Heart right ventricle (tissue), 16 donors: ENCODE measurements around the gene ZBED1. TPM values are rescaled to one million over a fixed set of nuclear protein-coding genes. Genes with fewer than 3 reads are reported as not detected.
"Not testable (repeated sequence)": the region's sequence is repeated elsewhere in the genome, so short reads cannot be mapped to it uniquely, and the experiment has no call there.

Experiments used
- ATAC-seq, 8 donors: fragments of 200-7000 bp; cut with Tn5 transposase; one replicate each; pipeline ENCODE4 v1.9.1; 2020; ENCODE audit warnings: mild to moderate bottlenecking in 8 of 8, moderate library complexity in 8 of 8, moderate number of reproducible peaks in 1 of 8
- DNase-seq, 2 donors: peaks; one replicate each; pipeline ENCODE4 v3.0.0-alpha.2; 2020
- H3K27ac ChIP-seq, 10 donors: fragments of 200-600 bp; sonication (generic) in 2 of 10; one replicate each; pipeline versions ENCODE4 v1.5.0 to v1.8.0; 2020 to 2022; ENCODE audit warnings: mild to moderate bottlenecking in 3 of 10
- H3K27me3 ChIP-seq, 7 donors: fragments of 200-600 bp; one replicate each; pipeline ENCODE4 v1.8.0; 2021 to 2022; ENCODE audit warnings: mild to moderate bottlenecking in 2 of 7
- H3K36me3 ChIP-seq, 9 donors: fragments of 200-600 bp; sonication (generic) in 1 of 9; one replicate each; pipeline versions ENCODE4 v1.5.0 to v1.8.0; 2020 to 2022; ENCODE audit warnings: mild to moderate bottlenecking in 2 of 9
- H3K4me1 ChIP-seq, 9 donors: fragments of 200-600 bp; sonication (generic) in 1 of 9; one replicate each; pipeline versions ENCODE4 v1.5.0 to v1.8.0; 2020 to 2022; ENCODE audit warnings: mild to moderate bottlenecking in 4 of 9
- H3K4me3 ChIP-seq, 10 donors: fragments of 200-600 bp; sonication (generic) in 2 of 10; one replicate each; pipeline versions ENCODE4 v1.5.0 to v1.8.0; 2020 to 2022; ENCODE audit warnings: mild to moderate bottlenecking in 7 of 10, moderate library complexity in 2 of 10
- H3K9me3 ChIP-seq, 11 donors: fragments of 200-600 bp in 10 of 11; sonication (generic) in 2 of 11; one replicate each; pipeline versions ENCODE4 v1.5.0 to v1.8.0; 2013 to 2022; ENCODE audit warnings: mild to moderate bottlenecking in 2 of 11, control low read depth in 1 of 11, moderate library complexity in 1 of 11
- WGBS, 2 donors: extraction: QIAGEN DNeasy Blood & Tissue Kit; methylation state at CpG; one replicate each; pipeline ENCODE4 v1.1.7; 2013; ENCODE audit warnings: inconsistent platforms in 1 of 2; 5-methylcytosine and 5-hydroxymethylcytosine counted together
- intact Hi-C, 10 donors: fragments of 100-400 bp; cut with DNase I; formaldehyde crosslinking; loops; one replicate each; pipeline versions ENCODE4 v1.11.1 to v1.14.2; 2022
- polyA plus RNA-seq, 2 donors: library from polyadenylated mRNA; stranded (reverse); fragments of 200-250 nt; gene quantifications; one replicate each; pipeline ENCODE4 v1.2.3, GENCODE V29; 2013
- total RNA-seq, 10 donors: library from RNA; stranded (reverse); fragmentation: NEBNext Ultra II Directional in 3 of 10; extraction: Animal tissue kit (Norgen Biotek cat#: 25700) in 3 of 10; gene quantifications; one replicate each; pipeline versions ENCODE4 v1.2.1 to v1.2.4, GENCODE V29; 2021 to 2023
- TF ChIP-seq, protein P1 (sequence below), 9 donors: fragments of 200-600 bp; sonication (generic) in 2 of 9; IDR thresholded peaks; one replicate each; pipeline versions ENCODE4 v1.5.0 to v1.8.0; 2021 to 2022; ENCODE audit warnings: antibody characterized with exemption in 9 of 9, mild to moderate bottlenecking in 5 of 9, moderate library complexity in 1 of 9
- donor health status: Arrhythmogenic right ventricular cardiomyopathy.
- donor health status: ischemic (EF 13 %, LVEDD 7.1; RV severe dilation, severe dysfunction).
- donor health status: healthy with polysubstance abuse.
- donor health status: DM: no; HTN: yes; CAD: no.
- donor health status: DM: no; HTN: no; CAD: no.
- donor health status: ischemic (EF 25% LVEDD 6.9; RV normal size, moderate dysfunction).
- donor health status: ischemic (EF 25% LVEDD 5.7; RV mildly dilated, moderate dysfunction).
- donor health status: healthy.
- donor health status: DM: yes; HTN: yes; CAD: no.
- donor health status: Ischemic cardiomyopathy.
- donor health status: ischemic (EF 35%, LVEDD 5.7; RV mildly dilated, moderate dysfunction).
- donor health status: nonischemic (EF 11% LVEDD 7.7; RV severe dilation, severe dysfunction).
- donor health status: DM: yes; HTN: yes; CAD: no.
- donor health status: PGD.
- donor health status: ischemic (EF 29% LVEDD 5.4; RV normal size, mild dysfunction).
- donor health status: nonischemic (EF 23%, LVEDD 6.1; RV moderate dilation, normal function).

Gene ZBED1
- total and polyA plus RNA-seq, 12 donors: 19.0 to 60.8 (median 53.1) TPM

- H3K4me1 ChIP-seq: no peaks in the 10 kb centered on the region
- H3K27me3 ChIP-seq: no peaks in the 10 kb centered on the region
- ATAC-seq: no peak
- TF ChIP-seq, protein P1, sequence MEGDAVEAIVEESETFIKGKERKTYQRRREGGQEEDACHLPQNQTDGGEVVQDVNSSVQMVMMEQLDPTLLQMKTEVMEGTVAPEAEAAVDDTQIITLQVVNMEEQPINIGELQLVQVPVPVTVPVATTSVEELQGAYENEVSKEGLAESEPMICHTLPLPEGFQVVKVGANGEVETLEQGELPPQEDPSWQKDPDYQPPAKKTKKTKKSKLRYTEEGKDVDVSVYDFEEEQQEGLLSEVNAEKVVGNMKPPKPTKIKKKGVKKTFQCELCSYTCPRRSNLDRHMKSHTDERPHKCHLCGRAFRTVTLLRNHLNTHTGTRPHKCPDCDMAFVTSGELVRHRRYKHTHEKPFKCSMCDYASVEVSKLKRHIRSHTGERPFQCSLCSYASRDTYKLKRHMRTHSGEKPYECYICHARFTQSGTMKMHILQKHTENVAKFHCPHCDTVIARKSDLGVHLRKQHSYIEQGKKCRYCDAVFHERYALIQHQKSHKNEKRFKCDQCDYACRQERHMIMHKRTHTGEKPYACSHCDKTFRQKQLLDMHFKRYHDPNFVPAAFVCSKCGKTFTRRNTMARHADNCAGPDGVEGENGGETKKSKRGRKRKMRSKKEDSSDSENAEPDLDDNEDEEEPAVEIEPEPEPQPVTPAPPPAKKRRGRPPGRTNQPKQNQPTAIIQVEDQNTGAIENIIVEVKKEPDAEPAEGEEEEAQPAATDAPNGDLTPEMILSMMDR (IDR thresholded peaks at IDR 0.05): no peak
- 88 to 89% methylated on average over 3 of the region's 3 CpGs for WGBS, 2 donors
- no peaks in the 10 kb centered on the region for H3K9me3 ChIP-seq
- no peaks in the 10 kb centered on the region for H3K36me3 ChIP-seq
- no peak for DNase-seq
- H3K27ac ChIP-seq: no peak overlapping the region
- intact Hi-C loops: loop anchor here in 2 of 10 donors (10.0 kb wide), 2 partner anchors 98 to 222 kb away; no protein-coding TSS in a partner anchor
- no peak overlapping the region for H3K4me3 ChIP-seq
Measured at GRCh38 chrX:2507196-2507595, 6.4 kb upstream of the ZBED1 start.

DNA sequence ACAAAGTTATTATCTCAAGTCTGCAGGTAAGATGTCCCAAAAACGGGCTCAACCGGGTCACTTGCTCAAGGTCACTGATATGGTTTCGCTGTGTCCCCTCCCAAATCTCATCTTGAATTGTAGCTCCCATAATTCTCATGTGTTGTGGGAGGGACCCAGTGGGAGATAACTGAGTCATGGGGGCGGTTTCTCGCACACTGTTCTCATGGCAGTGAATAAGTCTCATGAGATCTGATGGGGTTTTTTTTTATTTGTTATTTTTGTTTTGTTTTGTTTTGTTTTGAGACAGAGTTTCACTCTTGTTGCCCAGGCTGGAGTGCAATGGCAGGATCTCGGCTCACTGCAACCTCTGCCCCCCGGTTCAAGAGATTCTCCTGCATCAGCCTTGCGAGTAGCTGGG is 4.6 kb upstream of the ZBED1 start:
- ATAC-seq, H3K36me3 ChIP-seq, H3K27me3 ChIP-seq, H3K9me3 ChIP-seq, H3K27ac ChIP-seq, DNase-seq, H3K4me3 ChIP-seq, H3K4me1 ChIP-seq: not testable (repeated sequence)
- intact Hi-C loops: loop anchor here in 2 of 10 donors (10.0 kb wide), 2 partner anchors 99 to 221 kb away; no protein-coding TSS in a partner anchor
- 86 to 89% methylated on average over 8 of the region's 8 CpGs for WGBS, 2 donors

- Histone ChIP-seq H3K9me3 (no peaks in the 10 kb centered on the region), H3K4me3 (no peak overlapping the region), H3K27ac (no peak overlapping the region), H3K27me3 (no peaks in the 10 kb centered on the region), H3K36me3 (no peaks in the 10 kb centered on the region), H3K4me1 (peaks cover 0 to 3% (median 2%) of the 10 kb centered on the region in 9 donors)
- TF ChIP-seq, protein P1 (IDR thresholded peaks at IDR 0.05): no peak
- 51 to 57% methylated on average over 7 of the region's 7 CpGs for WGBS, 2 donors
- no peak for DNase-seq
- ATAC-seq: no peak
- intact Hi-C loops: loop anchor here in 2 of 10 donors (10.0 kb wide), 2 partner anchors 100 to 220 kb away; no protein-coding TSS in a partner anchor
Measured at GRCh38 chrX:2504706-2505332, 4.0 kb upstream of the ZBED1 start.

- H3K27ac ChIP-seq: no peak overlapping the region
- TF ChIP-seq, protein P1 (IDR thresholded peaks at IDR 0.05): no peak
- H3K4me3 ChIP-seq: no peak overlapping the region
- H3K36me3 ChIP-seq: no peaks in the 10 kb centered on the region
- no peaks in the 10 kb centered on the region for H3K27me3 ChIP-seq
- ATAC-seq (no peak), DNase-seq (no peak)
- intact Hi-C loops: loop anchor here in 2 of 10 donors (10.0 kb wide), 2 partner anchors 101 to 219 kb away; no protein-coding TSS in a partner anchor
- H3K4me1 ChIP-seq: peaks cover 3 to 13% (median 12%) of the 10 kb centered on the region in 9 donors
- WGBS, 2 donors: 93 to 95% methylated on average over 13 of the region's 13 CpGs
- H3K9me3 ChIP-seq: no peaks in the 10 kb centered on the region
Measured at GRCh38 chrX:2503591-2504500, 3.1 kb upstream of the ZBED1 start.
